Measurements from ENCODE around the gene MATK. TPM values are rescaled to one million over a fixed set of nuclear protein-coding genes. Genes with fewer than 3 reads are reported as not detected.

The MATK gene
- total RNA-seq, 1 experiment from 2014 or later, result not detected

- Histone ChIP-seq H3K4me1 (ENCODE audit: insufficient read depth, low read length) (no peaks in the 10 kb centered on the region), H3K27me3 (ENCODE audit: low read length) (no peaks in the 10 kb centered on the region), H3K9me2 (replicated peaks; ENCODE audit: low read length) (no peaks in the 10 kb centered on the region), H3K79me2 (ENCODE audit: low read length) (no peaks in the 10 kb centered on the region), H3K4me2 (ENCODE audit: low read length) (peak overlapping the region; percentile 62; the same call in 1 of the 2 replicates), H3K4me3 (ENCODE audit: low read length) (no peak overlapping the region), H3K27ac (ENCODE audit: low read length) (no peak overlapping the region), H3F3A (ENCODE audit: low read length, unreplicated experiment) (no peaks in the 10 kb centered on the region), H3K9ac (ENCODE audit: low read length) (no peak overlapping the region), H3K36me3 (ENCODE audit: low read depth, low read length) (no peaks in the 10 kb centered on the region), H3K9me3 (ENCODE audit: low read length) (0 out of 2 replicates have a peak, but pooled peaks cover 13% of the 10 kb centered on the region), H4K20me1 (ENCODE audit: low read length) (no peaks in the 10 kb centered on the region), H2AFZ (ENCODE audit: low read length) (no peak overlapping the region)
- ChIA-PET POLR2A (ENCODE audit: unreplicated experiment) (no interaction called here), CTCF (no interaction called here)
- TF ChIP-seq EZH2phosphoT487 (IDR thresholded peaks at IDR 0.05; ENCODE audit: borderline replicate concordance, low read length) (no peak), CTCF (conservative IDR thresholded peaks at IDR 0.05; ENCODE audit: low read depth, low read length) (peak; percentile 47)
- DNase-seq, result peak; percentile 8
- no peak; the same call in 1 of the 2 replicates for ATAC-seq
- intact Hi-C loops (cut with micrococcal nuclease), result no loop called here
- no TSS peak for BruUV-seq (replicated peaks)
Observed at GRCh38 chr19:3783660-3784584, 2.3 kb downstream of the MATK start.

GRCh38 chr19:3782903-3783302, 3.3 kb downstream of the MATK start:
- H4K20me1 ChIP-seq (ENCODE audit: low read length), result no peaks in the 10 kb centered on the region
- ATAC-seq, result no peak
- H3K4me2 ChIP-seq (ENCODE audit: low read length), result no peak overlapping the region
- H3F3A ChIP-seq (ENCODE audit: low read length, unreplicated experiment), result no peaks in the 10 kb centered on the region
- no peaks in the 10 kb centered on the region for H3K79me2 ChIP-seq (ENCODE audit: low read length)
- H3K9ac ChIP-seq (ENCODE audit: low read length), result no peak overlapping the region
- no peak overlapping the region for H2AFZ ChIP-seq (ENCODE audit: low read length)
- no TSS peak for BruUV-seq (replicated peaks)
- no peaks in the 10 kb centered on the region for H3K4me1 ChIP-seq (ENCODE audit: insufficient read depth, low read length)
- intact Hi-C loops (cut with micrococcal nuclease), result no loop called here
- no peaks in the 10 kb centered on the region for H3K27me3 ChIP-seq (ENCODE audit: low read length)
- TF ChIP-seq EZH2phosphoT487 (IDR thresholded peaks at IDR 0.05; ENCODE audit: borderline replicate concordance, low read length) (no peak), CTCF (conservative IDR thresholded peaks at IDR 0.05; ENCODE audit: low read depth, low read length) (no peak), EZH2 (IDR thresholded peaks at IDR 0.05; ENCODE audit: low read length, unreplicated experiment) (no peak)
- H3K9me2 ChIP-seq (replicated peaks; ENCODE audit: low read length), result no peaks in the 10 kb centered on the region
- no peak overlapping the region for H3K27ac ChIP-seq (ENCODE audit: low read length)
- no peak for DNase-seq
- CTCF ChIA-PET, result no interaction called here
- H3K4me3 ChIP-seq (ENCODE audit: low read length), result no peak overlapping the region
- H3K36me3 ChIP-seq (ENCODE audit: low read depth, low read length), result no peaks in the 10 kb centered on the region
- H3K9me3 ChIP-seq (ENCODE audit: low read length), result 0 out of 2 replicates have a peak, but pooled peaks cover 13% of the 10 kb centered on the region
- POLR2A ChIA-PET (ENCODE audit: unreplicated experiment), result no interaction called here

GRCh38 chr19:3782330-3782729, 3.9 kb downstream of the MATK start:
- H3K9me2 ChIP-seq (replicated peaks; ENCODE audit: low read length), result no peaks in the 10 kb centered on the region
- no peaks in the 10 kb centered on the region for H3K79me2 ChIP-seq (ENCODE audit: low read length)
- ChIA-PET POLR2A (ENCODE audit: unreplicated experiment) (no interaction called here), CTCF (no interaction called here)
- no peak overlapping the region for H2AFZ ChIP-seq (ENCODE audit: low read length)
- ATAC-seq (no peak), DNase-seq (no peak)
- no peak overlapping the region for H3K27ac ChIP-seq (ENCODE audit: low read length)
- 0 out of 2 replicates have a peak, but pooled peaks cover 13% of the 10 kb centered on the region for H3K9me3 ChIP-seq (ENCODE audit: low read length)
- H3F3A ChIP-seq (ENCODE audit: low read length, unreplicated experiment), result no peaks in the 10 kb centered on the region
- no peaks in the 10 kb centered on the region for H3K27me3 ChIP-seq (ENCODE audit: low read length)
- H3K9ac ChIP-seq (ENCODE audit: low read length), result no peak overlapping the region
- H3K4me2 ChIP-seq (ENCODE audit: low read length), result no peak overlapping the region
- no TSS peak for BruUV-seq (replicated peaks)
- no peaks in the 10 kb centered on the region for H3K4me1 ChIP-seq (ENCODE audit: insufficient read depth, low read length)
- intact Hi-C loops (cut with micrococcal nuclease), result no loop called here
- no peak overlapping the region for H3K4me3 ChIP-seq (ENCODE audit: low read length)
- TF ChIP-seq EZH2phosphoT487 (IDR thresholded peaks at IDR 0.05; ENCODE audit: borderline replicate concordance, low read length) (no peak), EZH2 (IDR thresholded peaks at IDR 0.05; ENCODE audit: low read length, unreplicated experiment) (no peak), CTCF (conservative IDR thresholded peaks at IDR 0.05; ENCODE audit: low read depth, low read length) (no peak)
- H4K20me1 ChIP-seq (ENCODE audit: low read length), result no peaks in the 10 kb centered on the region
- no peaks in the 10 kb centered on the region for H3K36me3 ChIP-seq (ENCODE audit: low read depth, low read length)
